ENCODE data around the gene CARNS1. TPM values are rescaled to one million over a fixed set of nuclear protein-coding genes. Genes with fewer than 3 reads are reported as not detected.

The CARNS1 gene
- total and polyA plus RNA-seq, 2 experiments from 2014 or later = 2.4 to 7.7 TPM

DNA sequence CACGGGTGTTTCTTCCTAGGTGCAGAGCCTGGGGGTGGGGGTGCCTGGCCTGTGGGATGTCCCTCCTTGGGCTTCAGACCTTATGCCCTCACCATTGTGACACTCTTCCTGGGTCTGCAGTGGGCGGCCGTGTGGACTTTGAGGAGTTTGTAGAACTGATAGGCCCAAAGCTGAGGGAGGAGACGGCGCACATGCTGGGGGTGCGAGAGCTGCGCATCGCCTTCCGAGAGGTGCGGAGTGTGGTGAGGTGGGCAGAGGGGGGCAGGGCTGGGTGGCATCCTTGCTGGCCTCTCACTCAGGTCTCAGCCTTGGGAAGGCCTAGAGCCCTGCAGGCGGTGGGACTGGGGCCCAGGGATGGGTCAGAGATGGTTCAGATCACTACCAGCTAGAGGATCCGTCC, 42.0 kb downstream of the CARNS1 start:
- Histone ChIP-seq H2AFZ (no peak overlapping the region), H3K27ac (no peak overlapping the region), H3K4me1 (ENCODE audit: insufficient read depth) (no peaks in the 10 kb centered on the region), H3K36me3 (replicated peaks; ENCODE audit: insufficient read depth, low read depth) (no peaks in the 10 kb centered on the region), H3K4me3 (no peak overlapping the region), H3K4me2 (no peak overlapping the region), H3K27me3 (no peaks in the 10 kb centered on the region), H4K20me1 (ENCODE audit: insufficient read depth, poor library complexity, severe bottlenecking) (no peaks in the 10 kb centered on the region), H3K9me3 (ENCODE audit: low read depth) (no peaks in the 10 kb centered on the region), H3K79me2 (no peaks in the 10 kb centered on the region), H3K9me2 (replicated peaks; ENCODE audit: insufficient read depth) (no peaks in the 10 kb centered on the region)
- TF ChIP-seq EZH2 (IDR thresholded peaks at IDR 0.05; ENCODE audit: borderline replicate concordance) (no peak), EZH2phosphoT487 (IDR thresholded peaks at IDR 0.05; ENCODE audit: low read depth, severe bottlenecking, unreplicated experiment) (no peak), CTCF (IDR thresholded peaks at IDR 0.05; ENCODE audit: poor library complexity) (no peak)
- DNase-seq (ENCODE audit: low spot score) = no peak
- WGBS (ENCODE audit: low lambda C conversion rate, missing lambda C conversion rate) = 89% methylated on average over 12 of the region's 12 CpGs

GRCh38 chr11:67458266-67458665, 42.8 kb downstream of the CARNS1 start:
- no peak for DNase-seq (ENCODE audit: low spot score)
- Histone ChIP-seq H3K27me3 (no peaks in the 10 kb centered on the region), H4K20me1 (ENCODE audit: insufficient read depth, poor library complexity, severe bottlenecking) (no peaks in the 10 kb centered on the region), H3K36me3 (replicated peaks; ENCODE audit: insufficient read depth, low read depth) (no peaks in the 10 kb centered on the region), H3K79me2 (no peaks in the 10 kb centered on the region), H2AFZ (no peak overlapping the region), H3K4me1 (ENCODE audit: insufficient read depth) (no peaks in the 10 kb centered on the region), H3K4me2 (no peak overlapping the region), H3K4me3 (no peak overlapping the region), H3K9me3 (ENCODE audit: low read depth) (no peaks in the 10 kb centered on the region), H3K9me2 (replicated peaks; ENCODE audit: insufficient read depth) (no peaks in the 10 kb centered on the region), H3K27ac (no peak overlapping the region)
- 95% methylated on average over 19 of the region's 19 CpGs for WGBS (ENCODE audit: low lambda C conversion rate, missing lambda C conversion rate)
- no peak for TF ChIP-seq EZH2phosphoT487 (IDR thresholded peaks at IDR 0.05; ENCODE audit: low read depth, severe bottlenecking, unreplicated experiment)
- TF ChIP-seq EZH2 (IDR thresholded peaks at IDR 0.05; ENCODE audit: borderline replicate concordance) = no peak
- TF ChIP-seq CTCF (IDR thresholded peaks at IDR 0.05; ENCODE audit: poor library complexity) = no peak

DNA sequence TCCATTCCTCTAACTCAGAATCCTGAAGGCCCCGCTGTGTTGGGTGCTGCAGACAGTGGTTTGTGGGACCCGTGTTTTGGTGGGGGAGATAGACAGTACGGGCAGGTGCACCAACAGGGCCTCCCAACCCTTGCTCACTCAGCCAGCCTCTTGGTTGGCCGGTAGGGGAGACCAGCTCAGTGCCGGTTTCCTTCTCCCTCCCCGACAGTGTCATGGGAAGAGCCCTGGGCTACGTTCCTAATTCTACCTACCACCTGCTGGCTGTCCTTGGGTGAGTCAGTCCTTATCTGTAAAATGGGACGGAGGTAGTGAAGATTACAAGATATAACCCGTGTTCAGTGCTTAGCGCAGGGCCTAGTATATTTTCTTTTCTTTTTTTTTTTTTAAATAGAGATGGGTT, 47.7 kb downstream of the CARNS1 start:
- TF ChIP-seq CTCF (IDR thresholded peaks at IDR 0.05; ENCODE audit: poor library complexity) (no peak), EZH2phosphoT487 (IDR thresholded peaks at IDR 0.05; ENCODE audit: low read depth, severe bottlenecking, unreplicated experiment) (no peak), EZH2 (IDR thresholded peaks at IDR 0.05; ENCODE audit: borderline replicate concordance) (no peak)
- H2AFZ ChIP-seq = no peak overlapping the region
- no peaks in the 10 kb centered on the region for H3K36me3 ChIP-seq (replicated peaks; ENCODE audit: insufficient read depth, low read depth)
- H3K4me1 ChIP-seq (ENCODE audit: insufficient read depth) = peaks cover 8% of the 10 kb centered on the region
- H3K4me2 ChIP-seq = no peak overlapping the region
- no peaks in the 10 kb centered on the region for H4K20me1 ChIP-seq (ENCODE audit: insufficient read depth, poor library complexity, severe bottlenecking)
- DNase-seq (ENCODE audit: low spot score) = no peak
- no peak overlapping the region for H3K4me3 ChIP-seq
- H3K27ac ChIP-seq = no peak overlapping the region
- H3K9me3 ChIP-seq (ENCODE audit: low read depth) = no peaks in the 10 kb centered on the region
- no peaks in the 10 kb centered on the region for H3K9me2 ChIP-seq (replicated peaks; ENCODE audit: insufficient read depth)
- no peaks in the 10 kb centered on the region for H3K27me3 ChIP-seq
- WGBS (ENCODE audit: low lambda C conversion rate, missing lambda C conversion rate) = 91% methylated on average over 10 of the region's 10 CpGs
- H3K79me2 ChIP-seq = peaks cover 31% of the 10 kb centered on the region

Measured in hepatocyte (in vitro differentiated cells).